GM23338 (cell line): Measurements from ENCODE around the gene TST. TPM values are rescaled to one million over a fixed set of nuclear protein-coding genes. Genes with fewer than 3 reads are reported as not detected.

Source experiments
- ATAC-seq: fragments of 200-7000 bp; cut with Tn5 transposase; 3 replicates; pipeline ENCODE4 v1.9.1; 2020
- DNase-seq: peaks from one replicate; pipeline ENCODE4 v3.0.0-alpha.2; 2015; ENCODE audit warnings: low spot score
- H2AFZ ChIP-seq: fragments of 200-600 bp; sonication (generic); 2 replicates; pipeline ENCODE4 v1.8.0; 2016; ENCODE audit warnings: antibody characterized with exemption, mild to moderate bottlenecking, moderate library complexity
- H3F3A ChIP-seq: fragments of 200-600 bp; sonication (generic); replicated peaks from 2 replicates; pipeline ENCODE4 v1.8.0; 2017; ENCODE audit warnings: antibody characterized with exemption, mixed run types, low read depth
- H3K27ac ChIP-seq: fragments of 200-600 bp; sonication (generic); 2 replicates; pipeline ENCODE4 v1.6.1; 2016; ENCODE audit warnings: low read depth
- H3K27me3 ChIP-seq: fragments of 200-600 bp; sonication (generic); 2 replicates; pipeline ENCODE4 v1.8.0; 2016; ENCODE audit warnings: mild to moderate bottlenecking, mixed run types, moderate library complexity; ENCODE audit not compliant: insufficient read depth
- H3K36me3 ChIP-seq: fragments of 200-600 bp; sonication (generic); 2 replicates; pipeline ENCODE4 v1.8.0; 2016; ENCODE audit warnings: mild to moderate bottlenecking; ENCODE audit not compliant: insufficient read depth
- H3K4me1 ChIP-seq: fragments of 200-600 bp; sonication (generic); 2 replicates; pipeline ENCODE4 v1.8.0; 2016; ENCODE audit warnings: mild to moderate bottlenecking, moderate library complexity; ENCODE audit not compliant: insufficient read depth
- H3K4me2 ChIP-seq: fragments of 200-600 bp; sonication (generic); 2 replicates; pipeline ENCODE4 v1.7.1; 2017; ENCODE audit warnings: mixed run types
- H3K4me3 ChIP-seq: fragments of 200-600 bp; sonication (generic); 2 replicates; pipeline ENCODE4 v1.6.1; 2016; ENCODE audit warnings: mixed run types
- H3K79me2 ChIP-seq: fragments of 200-600 bp; sonication (generic); replicated peaks from 2 replicates; pipeline ENCODE4 v1.8.0; 2017; ENCODE audit warnings: mild to moderate bottlenecking; ENCODE audit not compliant: insufficient read depth
- H3K9me2 ChIP-seq: fragments of 200-600 bp; sonication (generic); 2 replicates; pipeline ENCODE4 v1.8.0; 2017; ENCODE audit not compliant: insufficient read depth
- H4K20me1 ChIP-seq: fragments of 200-600 bp; sonication (generic); replicated peaks from 2 replicates; pipeline ENCODE4 v1.8.0; 2017; ENCODE audit warnings: mild to moderate bottlenecking; ENCODE audit not compliant: insufficient read depth
- H3K27ac Mint-ChIP-seq: 2 replicates; pipeline ENCODE4 v1.8.0; 2020; ENCODE audit warnings: inconsistent platforms, mild to moderate bottlenecking, moderate library complexity, mixed read lengths
- H3K27me3 Mint-ChIP-seq: 3 replicates; pipeline ENCODE4 v1.8.0; 2022; ENCODE audit warnings: low read depth, mild to moderate bottlenecking, moderate library complexity, mixed read lengths, inconsistent platforms; ENCODE audit not compliant: insufficient read depth, poor library complexity
- H3K36me3 Mint-ChIP-seq: 3 replicates; pipeline ENCODE4 v1.8.0; 2021; ENCODE audit warnings: low read depth, mild to moderate bottlenecking, inconsistent platforms, moderate library complexity, mixed read lengths
- H3K4me1 Mint-ChIP-seq: 3 replicates; pipeline ENCODE4 v1.8.0; 2020; ENCODE audit warnings: mild to moderate bottlenecking, inconsistent platforms, mixed read lengths
- H3K4me3 Mint-ChIP-seq: 3 replicates; pipeline ENCODE4 v1.8.0; 2021; ENCODE audit warnings: moderate library complexity, mild to moderate bottlenecking, inconsistent platforms, mixed read lengths
- H3K9me3 Mint-ChIP-seq: 3 replicates; pipeline ENCODE4 v1.8.0; 2020; ENCODE audit warnings: moderate library complexity, mild to moderate bottlenecking, inconsistent platforms, mixed read lengths
- CREB1 ChIP-seq: fragments of 250-450 bp; sonication (Bioruptor Pico); IDR thresholded peaks from 2 replicates; pipeline ENCODE4 v1.5.0; 2020; ENCODE audit warnings: low read depth, mild to moderate bottlenecking, moderate library complexity
- EZH2phosphoT487 ChIP-seq: fragments of 200-600 bp; sonication (generic); IDR thresholded peaks from one replicate; pipeline ENCODE4 v1.8.1; 2018; ENCODE audit warnings: antibody characterized with exemption; ENCODE audit not compliant: unreplicated experiment
- JUNB ChIP-seq: IDR thresholded peaks from one replicate; pipeline ENCODE4 v1.6.1; 2016; ENCODE audit warnings: antibody characterized with exemption; ENCODE audit not compliant: unreplicated experiment
- POLR2AphosphoS5 ChIP-seq: IDR thresholded peaks from 2 replicates; pipeline ENCODE4 v1.6.1; 2016; ENCODE audit warnings: antibody characterized with exemption, low read depth
- STAT1 ChIP-seq: IDR thresholded peaks from one replicate; pipeline ENCODE4 v1.6.1; 2016; ENCODE audit warnings: antibody characterized with exemption; ENCODE audit not compliant: unreplicated experiment
- ZNF114 ChIP-seq: fragments of 250-450 bp; sonication (Bioruptor Pico); IDR thresholded peaks from 2 replicates; pipeline ENCODE4 v1.5.0; 2020; ENCODE audit warnings: mild to moderate bottlenecking, moderate library complexity
- ZNF331 ChIP-seq: fragments of 250-450 bp; sonication (Bioruptor Pico); IDR thresholded peaks from 2 replicates; pipeline ENCODE4 v1.5.0; 2020; ENCODE audit warnings: low read depth, mild to moderate bottlenecking, moderate library complexity
- polyA plus RNA-seq: library from polyadenylated mRNA; unstranded; fragments of >200 nt; fragmentation: Nextera tagmentation; extraction: Ambion mirVana; gene quantifications from 2 replicates; pipeline ENCODE4 v1.2.1, GENCODE V29; 2016
- total RNA-seq: library from RNA; depleted of rRNA; stranded (reverse); fragments of >200 nt; shearing (Covaris generic); gene quantifications from 2 replicates; pipeline ENCODE4 v1.2.3, GENCODE V29; 2014
- TF ChIP-seq, protein P1 (sequence below): fragments of 250-450 bp; sonication (Bioruptor Pico); IDR thresholded peaks from 2 replicates; pipeline ENCODE4 v1.5.0; 2020; ENCODE audit warnings: mild to moderate bottlenecking, moderate library complexity
- TF ChIP-seq, protein P2 (sequence below), 2 experiments: fragments of 200-600 bp in 1 of 2; sonication (generic) in 1 of 2; conservative IDR thresholded peaks; 2 replicates each; pipeline versions ENCODE4 v1.5.1 to v1.6.1; 2016 to 2017; ENCODE audit warnings: antibody characterized with exemption in 2 of 2, low read depth in 2 of 2, mild to moderate bottlenecking in 2 of 2, moderate library complexity in 1 of 2
- TF ChIP-seq, protein P3 (sequence below): IDR thresholded peaks from 2 replicates; pipeline ENCODE4 v1.6.1; 2016; ENCODE audit warnings: antibody characterized with exemption
- TF ChIP-seq, protein P4 (sequence below): IDR thresholded peaks from one replicate; pipeline ENCODE4 v1.6.1; 2018; ENCODE audit warnings: antibody characterized with exemption; ENCODE audit not compliant: unreplicated experiment

Gene TST
- total and polyA plus RNA-seq, 2 experiments from 2014 or later, result 14.6 to 32.7 TPM

DNA sequence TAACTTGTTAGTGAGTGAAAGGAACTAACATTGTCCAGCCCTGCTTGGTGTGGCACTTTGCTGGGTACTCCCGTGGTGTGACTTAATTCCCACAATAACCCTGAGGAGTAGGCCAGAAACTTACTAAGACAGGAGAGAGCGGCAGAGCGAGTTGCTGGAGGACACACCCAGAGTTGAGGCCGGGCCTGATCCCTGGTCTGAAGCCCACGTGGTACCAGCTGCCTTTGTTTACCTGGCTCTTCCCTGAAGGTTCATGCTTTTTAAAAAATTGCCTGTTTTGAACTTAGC is 889 bp upstream of the TST start (continued):
- TF ChIP-seq, protein P1, sequence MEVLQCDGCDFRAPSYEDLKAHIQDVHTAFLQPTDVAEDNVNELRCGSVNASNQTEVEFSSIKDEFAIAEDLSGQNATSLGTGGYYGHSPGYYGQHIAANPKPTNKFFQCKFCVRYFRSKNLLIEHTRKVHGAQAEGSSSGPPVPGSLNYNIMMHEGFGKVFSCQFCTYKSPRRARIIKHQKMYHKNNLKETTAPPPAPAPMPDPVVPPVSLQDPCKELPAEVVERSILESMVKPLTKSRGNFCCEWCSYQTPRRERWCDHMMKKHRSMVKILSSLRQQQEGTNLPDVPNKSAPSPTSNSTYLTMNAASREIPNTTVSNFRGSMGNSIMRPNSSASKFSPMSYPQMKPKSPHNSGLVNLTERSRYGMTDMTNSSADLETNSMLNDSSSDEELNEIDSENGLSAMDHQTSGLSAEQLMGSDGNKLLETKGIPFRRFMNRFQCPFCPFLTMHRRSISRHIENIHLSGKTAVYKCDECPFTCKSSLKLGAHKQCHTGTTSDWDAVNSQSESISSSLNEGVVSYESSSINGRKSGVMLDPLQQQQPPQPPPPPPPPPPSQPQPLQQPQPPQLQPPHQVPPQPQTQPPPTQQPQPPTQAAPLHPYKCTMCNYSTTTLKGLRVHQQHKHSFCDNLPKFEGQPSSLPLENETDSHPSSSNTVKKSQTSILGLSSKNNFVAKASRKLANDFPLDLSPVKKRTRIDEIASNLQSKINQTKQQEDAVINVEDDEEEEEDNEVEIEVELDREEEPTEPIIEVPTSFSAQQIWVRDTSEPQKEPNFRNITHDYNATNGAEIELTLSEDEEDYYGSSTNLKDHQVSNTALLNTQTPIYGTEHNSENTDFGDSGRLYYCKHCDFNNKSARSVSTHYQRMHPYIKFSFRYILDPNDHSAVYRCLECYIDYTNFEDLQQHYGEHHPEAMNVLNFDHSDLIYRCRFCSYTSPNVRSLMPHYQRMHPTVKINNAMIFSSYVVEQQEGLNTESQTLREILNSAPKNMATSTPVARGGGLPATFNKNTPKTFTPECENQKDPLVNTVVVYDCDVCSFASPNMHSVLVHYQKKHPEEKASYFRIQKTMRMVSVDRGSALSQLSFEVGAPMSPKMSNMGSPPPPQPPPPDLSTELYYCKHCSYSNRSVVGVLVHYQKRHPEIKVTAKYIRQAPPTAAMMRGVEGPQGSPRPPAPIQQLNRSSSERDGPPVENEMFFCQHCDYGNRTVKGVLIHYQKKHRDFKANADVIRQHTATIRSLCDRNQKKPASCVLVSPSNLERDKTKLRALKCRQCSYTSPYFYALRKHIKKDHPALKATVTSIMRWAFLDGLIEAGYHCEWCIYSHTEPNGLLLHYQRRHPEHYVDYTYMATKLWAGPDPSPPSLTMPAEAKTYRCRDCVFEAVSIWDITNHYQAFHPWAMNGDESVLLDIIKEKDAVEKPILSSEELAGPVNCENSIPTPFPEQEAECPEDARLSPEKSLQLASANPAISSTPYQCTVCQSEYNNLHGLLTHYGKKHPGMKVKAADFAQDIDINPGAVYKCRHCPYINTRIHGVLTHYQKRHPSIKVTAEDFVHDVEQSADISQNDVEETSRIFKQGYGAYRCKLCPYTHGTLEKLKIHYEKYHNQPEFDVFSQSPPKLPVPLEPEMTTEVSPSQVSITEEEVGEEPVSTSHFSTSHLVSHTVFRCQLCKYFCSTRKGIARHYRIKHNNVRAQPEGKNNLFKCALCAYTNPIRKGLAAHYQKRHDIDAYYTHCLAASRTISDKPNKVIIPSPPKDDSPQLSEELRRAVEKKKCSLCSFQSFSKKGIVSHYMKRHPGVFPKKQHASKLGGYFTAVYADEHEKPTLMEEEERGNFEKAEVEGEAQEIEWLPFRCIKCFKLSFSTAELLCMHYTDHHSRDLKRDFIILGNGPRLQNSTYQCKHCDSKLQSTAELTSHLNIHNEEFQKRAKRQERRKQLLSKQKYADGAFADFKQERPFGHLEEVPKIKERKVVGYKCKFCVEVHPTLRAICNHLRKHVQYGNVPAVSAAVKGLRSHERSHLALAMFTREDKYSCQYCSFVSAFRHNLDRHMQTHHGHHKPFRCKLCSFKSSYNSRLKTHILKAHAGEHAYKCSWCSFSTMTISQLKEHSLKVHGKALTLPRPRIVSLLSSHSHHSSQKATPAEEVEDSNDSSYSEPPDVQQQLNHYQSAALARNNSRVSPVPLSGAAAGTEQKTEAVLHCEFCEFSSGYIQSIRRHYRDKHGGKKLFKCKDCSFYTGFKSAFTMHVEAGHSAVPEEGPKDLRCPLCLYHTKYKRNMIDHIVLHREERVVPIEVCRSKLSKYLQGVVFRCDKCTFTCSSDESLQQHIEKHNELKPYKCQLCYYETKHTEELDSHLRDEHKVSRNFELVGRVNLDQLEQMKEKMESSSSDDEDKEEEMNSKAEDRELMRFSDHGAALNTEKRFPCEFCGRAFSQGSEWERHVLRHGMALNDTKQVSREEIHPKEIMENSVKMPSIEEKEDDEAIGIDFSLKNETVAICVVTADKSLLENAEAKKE (CRISPR knock-in tag), result no peak
- TF ChIP-seq EZH2phosphoT487, result no peak
- no peak for TF ChIP-seq STAT1
- no peak for TF ChIP-seq CREB1
- TF ChIP-seq ZNF331, result no peak
- TF ChIP-seq, protein P2, sequence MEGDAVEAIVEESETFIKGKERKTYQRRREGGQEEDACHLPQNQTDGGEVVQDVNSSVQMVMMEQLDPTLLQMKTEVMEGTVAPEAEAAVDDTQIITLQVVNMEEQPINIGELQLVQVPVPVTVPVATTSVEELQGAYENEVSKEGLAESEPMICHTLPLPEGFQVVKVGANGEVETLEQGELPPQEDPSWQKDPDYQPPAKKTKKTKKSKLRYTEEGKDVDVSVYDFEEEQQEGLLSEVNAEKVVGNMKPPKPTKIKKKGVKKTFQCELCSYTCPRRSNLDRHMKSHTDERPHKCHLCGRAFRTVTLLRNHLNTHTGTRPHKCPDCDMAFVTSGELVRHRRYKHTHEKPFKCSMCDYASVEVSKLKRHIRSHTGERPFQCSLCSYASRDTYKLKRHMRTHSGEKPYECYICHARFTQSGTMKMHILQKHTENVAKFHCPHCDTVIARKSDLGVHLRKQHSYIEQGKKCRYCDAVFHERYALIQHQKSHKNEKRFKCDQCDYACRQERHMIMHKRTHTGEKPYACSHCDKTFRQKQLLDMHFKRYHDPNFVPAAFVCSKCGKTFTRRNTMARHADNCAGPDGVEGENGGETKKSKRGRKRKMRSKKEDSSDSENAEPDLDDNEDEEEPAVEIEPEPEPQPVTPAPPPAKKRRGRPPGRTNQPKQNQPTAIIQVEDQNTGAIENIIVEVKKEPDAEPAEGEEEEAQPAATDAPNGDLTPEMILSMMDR (conservative IDR thresholded peaks at IDR 0.05; ENCODE audit: low read depth in 2 of 2), result no peak
- no peak for TF ChIP-seq ZNF114
- no peak for TF ChIP-seq POLR2AphosphoS5
- no peak for TF ChIP-seq JUNB

DNA sequence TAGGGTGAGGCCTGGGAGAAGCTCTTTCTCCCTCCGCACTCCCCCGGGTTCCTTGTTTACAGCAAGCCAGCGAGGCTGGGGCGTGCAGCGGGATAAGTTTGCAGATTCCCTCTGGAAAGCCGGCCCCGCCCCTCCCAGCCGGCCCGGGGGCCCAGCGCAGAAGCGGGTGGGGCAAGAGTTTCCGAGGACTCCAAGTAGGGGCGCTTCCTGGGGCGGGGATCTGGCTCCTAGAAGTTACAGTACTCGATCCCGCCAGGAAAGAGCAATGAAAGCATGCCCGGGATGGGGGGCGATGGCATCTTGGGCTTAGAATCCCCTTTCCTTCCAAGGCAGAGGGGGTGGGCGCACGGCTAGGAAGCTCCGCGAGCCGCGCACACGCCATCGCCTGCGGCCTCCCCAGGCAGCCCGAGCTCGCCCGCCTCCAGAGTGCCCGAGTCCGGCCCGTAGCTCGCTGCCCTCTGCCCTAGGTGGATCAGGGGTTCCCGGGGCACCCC is 385 bp downstream of the TST start:
- H3K27ac ChIP-seq, result peak overlapping the region; percentile 55; the same call in 1 of the 2 replicates
- TF ChIP-seq, protein P3, sequence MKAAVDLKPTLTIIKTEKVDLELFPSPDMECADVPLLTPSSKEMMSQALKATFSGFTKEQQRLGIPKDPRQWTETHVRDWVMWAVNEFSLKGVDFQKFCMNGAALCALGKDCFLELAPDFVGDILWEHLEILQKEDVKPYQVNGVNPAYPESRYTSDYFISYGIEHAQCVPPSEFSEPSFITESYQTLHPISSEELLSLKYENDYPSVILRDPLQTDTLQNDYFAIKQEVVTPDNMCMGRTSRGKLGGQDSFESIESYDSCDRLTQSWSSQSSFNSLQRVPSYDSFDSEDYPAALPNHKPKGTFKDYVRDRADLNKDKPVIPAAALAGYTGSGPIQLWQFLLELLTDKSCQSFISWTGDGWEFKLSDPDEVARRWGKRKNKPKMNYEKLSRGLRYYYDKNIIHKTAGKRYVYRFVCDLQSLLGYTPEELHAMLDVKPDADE, result no peak
- TF ChIP-seq POLR2AphosphoS5, result no peak
- no peak for TF ChIP-seq CREB1
- TF ChIP-seq, protein P4, sequence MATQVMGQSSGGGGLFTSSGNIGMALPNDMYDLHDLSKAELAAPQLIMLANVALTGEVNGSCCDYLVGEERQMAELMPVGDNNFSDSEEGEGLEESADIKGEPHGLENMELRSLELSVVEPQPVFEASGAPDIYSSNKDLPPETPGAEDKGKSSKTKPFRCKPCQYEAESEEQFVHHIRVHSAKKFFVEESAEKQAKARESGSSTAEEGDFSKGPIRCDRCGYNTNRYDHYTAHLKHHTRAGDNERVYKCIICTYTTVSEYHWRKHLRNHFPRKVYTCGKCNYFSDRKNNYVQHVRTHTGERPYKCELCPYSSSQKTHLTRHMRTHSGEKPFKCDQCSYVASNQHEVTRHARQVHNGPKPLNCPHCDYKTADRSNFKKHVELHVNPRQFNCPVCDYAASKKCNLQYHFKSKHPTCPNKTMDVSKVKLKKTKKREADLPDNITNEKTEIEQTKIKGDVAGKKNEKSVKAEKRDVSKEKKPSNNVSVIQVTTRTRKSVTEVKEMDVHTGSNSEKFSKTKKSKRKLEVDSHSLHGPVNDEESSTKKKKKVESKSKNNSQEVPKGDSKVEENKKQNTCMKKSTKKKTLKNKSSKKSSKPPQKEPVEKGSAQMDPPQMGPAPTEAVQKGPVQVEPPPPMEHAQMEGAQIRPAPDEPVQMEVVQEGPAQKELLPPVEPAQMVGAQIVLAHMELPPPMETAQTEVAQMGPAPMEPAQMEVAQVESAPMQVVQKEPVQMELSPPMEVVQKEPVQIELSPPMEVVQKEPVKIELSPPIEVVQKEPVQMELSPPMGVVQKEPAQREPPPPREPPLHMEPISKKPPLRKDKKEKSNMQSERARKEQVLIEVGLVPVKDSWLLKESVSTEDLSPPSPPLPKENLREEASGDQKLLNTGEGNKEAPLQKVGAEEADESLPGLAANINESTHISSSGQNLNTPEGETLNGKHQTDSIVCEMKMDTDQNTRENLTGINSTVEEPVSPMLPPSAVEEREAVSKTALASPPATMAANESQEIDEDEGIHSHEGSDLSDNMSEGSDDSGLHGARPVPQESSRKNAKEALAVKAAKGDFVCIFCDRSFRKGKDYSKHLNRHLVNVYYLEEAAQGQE, result no peak
- no peak for TF ChIP-seq JUNB

More for the DNA sequence above, 385 bp downstream of the TST start:
- Histone ChIP-seq H3K4me2 (peak overlapping the region; percentile 88), H3K4me3 (peak overlapping the region; percentile 75), H3K36me3 (no peaks in the 10 kb centered on the region), H3F3A (no peaks in the 10 kb centered on the region), H3K4me1 (peaks cover 16% of the 10 kb centered on the region; the same call in 1 of the 2 replicates), H3K27me3 (no peaks in the 10 kb centered on the region), H4K20me1 (no peaks in the 10 kb centered on the region; the same call in 1 of the 2 replicates), H3K79me2 (peaks cover 35% of the 10 kb centered on the region), H3K9me2 (no peaks in the 10 kb centered on the region), H2AFZ (0 out of 2 replicates have a peak overlapping the region, but pooled peaks have one; percentile 38)
- Mint-ChIP-seq H3K4me1 (peaks cover 20% of the 10 kb centered on the region; the same call in 2 of the 3 replicates), H3K36me3 (peaks cover 17% of the 10 kb centered on the region), H3K9me3 (no peaks in the 10 kb centered on the region), H3K4me3 (peak overlapping the region; percentile 88), H3K27me3 (peaks cover 10% of the 10 kb centered on the region), H3K27ac (no peak overlapping the region)
- ATAC-seq, result peak; percentile 53
- peak; percentile 70 for DNase-seq
